ENCODE measurements around the gene IGF1R.

The IGF1R gene

DNA sequence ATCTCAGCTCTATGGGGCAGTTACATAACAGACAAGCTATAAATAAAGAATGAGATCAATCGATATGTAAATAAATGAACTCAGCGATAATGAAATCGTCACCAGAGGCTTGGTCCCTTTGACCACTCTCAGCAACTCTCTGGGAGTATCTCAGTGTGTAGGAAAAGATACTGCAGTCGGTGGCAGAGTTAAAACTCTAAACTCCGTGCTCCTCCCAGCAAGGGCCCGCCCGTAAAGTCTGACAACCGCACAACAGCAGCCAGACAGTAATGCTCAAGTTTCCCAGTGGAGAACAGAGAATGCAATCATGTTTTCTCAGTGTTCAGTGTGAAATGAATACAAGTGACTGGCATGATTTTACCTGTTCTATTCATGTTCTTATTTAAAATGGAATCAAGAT, 28.3 kb upstream of the IGF1R start:
- Histone ChIP-seq H3K9ac (ENCODE audit: low read length) (no peak overlapping the region), H3K4me1 (ENCODE audit: control insufficient read depth, insufficient read depth, low read length) (no peaks in the 10 kb centered on the region), H3K9me3 (ENCODE audit: control insufficient read depth, low read length) (no peaks in the 10 kb centered on the region), H3K36me3 (ENCODE audit: control insufficient read depth, insufficient read depth, low read length) (no peaks in the 10 kb centered on the region), H3K27me3 (ENCODE audit: control insufficient read depth, insufficient read depth, low read length) (peaks cover 15% of the 10 kb centered on the region), H3K4me3 (ENCODE audit: low read length) (no peak overlapping the region)

DNA sequence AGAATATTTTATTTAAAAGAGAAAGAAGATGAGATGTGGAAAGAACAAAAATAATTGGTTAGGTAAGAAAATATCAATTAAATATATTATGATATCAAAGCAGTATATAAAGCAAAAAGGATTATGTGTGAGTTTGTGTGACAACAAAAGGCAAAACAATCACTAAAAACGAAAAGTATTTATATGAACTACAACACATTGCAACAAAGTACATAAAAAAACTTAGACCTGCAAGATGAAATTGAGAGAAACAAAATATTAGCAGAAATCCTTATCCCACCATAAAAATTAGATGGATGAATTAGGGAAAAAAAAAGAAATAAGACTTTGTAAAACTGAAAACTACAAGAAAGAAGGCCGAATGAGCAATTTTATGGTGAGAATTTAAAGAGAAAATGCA, 27.3 kb upstream of the IGF1R start:
- Histone ChIP-seq H3K4me1 (ENCODE audit: control insufficient read depth, insufficient read depth, low read length) (no peaks in the 10 kb centered on the region), H3K9ac (ENCODE audit: low read length) (no peak overlapping the region), H3K36me3 (ENCODE audit: control insufficient read depth, insufficient read depth, low read length) (no peaks in the 10 kb centered on the region), H3K9me3 (ENCODE audit: control insufficient read depth, low read length) (no peaks in the 10 kb centered on the region), H3K4me3 (ENCODE audit: low read length) (no peak overlapping the region), H3K27me3 (ENCODE audit: control insufficient read depth, insufficient read depth, low read length) (peaks cover 15% of the 10 kb centered on the region)

DNA sequence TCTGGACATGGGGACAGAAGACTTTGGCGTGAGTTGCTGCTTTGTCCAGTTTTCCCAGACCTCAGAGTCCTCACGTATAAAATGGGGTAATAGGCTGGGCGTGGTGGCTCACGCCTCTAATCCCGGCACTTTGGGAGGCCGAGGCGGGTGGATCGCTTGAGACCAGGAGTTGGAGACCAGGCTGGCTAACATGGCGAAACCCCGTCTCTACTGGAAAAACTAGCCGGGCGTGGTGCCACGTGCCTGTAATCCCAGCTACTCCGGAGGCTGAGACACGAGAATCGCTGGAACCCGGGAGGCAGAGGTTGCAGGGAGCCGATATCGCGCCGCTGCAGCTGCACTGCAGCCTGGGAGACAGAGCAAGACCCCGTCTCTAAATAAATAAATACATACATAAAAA, 22.7 kb upstream of the IGF1R start:
- Histone ChIP-seq H3K27me3 (ENCODE audit: control insufficient read depth, insufficient read depth, low read length) (peaks cover 4% of the 10 kb centered on the region), H3K4me1 (ENCODE audit: control insufficient read depth, insufficient read depth, low read length) (no peaks in the 10 kb centered on the region), H3K4me3 (ENCODE audit: low read length) (no peak overlapping the region), H3K9ac (ENCODE audit: low read length) (no peak overlapping the region), H3K36me3 (ENCODE audit: control insufficient read depth, insufficient read depth, low read length) (no peaks in the 10 kb centered on the region), H3K9me3 (ENCODE audit: control insufficient read depth, low read length) (no peaks in the 10 kb centered on the region)

DNA sequence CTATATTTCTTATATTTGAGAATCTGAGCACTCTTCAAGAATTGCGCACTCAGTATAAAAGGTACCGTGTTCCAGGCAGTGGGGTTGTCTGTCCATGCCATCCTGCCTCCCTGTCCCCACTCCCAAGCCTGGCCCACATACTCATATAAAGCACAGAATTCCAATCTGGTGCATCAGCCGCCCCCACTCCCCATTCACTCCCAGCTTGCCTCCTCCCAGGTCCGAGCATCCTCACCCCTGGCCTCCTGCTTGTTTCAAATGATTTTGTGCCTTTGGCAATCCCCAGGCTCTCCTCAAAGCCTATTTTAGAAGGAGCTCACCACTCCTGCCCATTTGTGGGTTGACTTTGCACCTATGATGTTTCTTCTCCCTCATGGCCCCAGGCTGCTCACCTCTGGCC, 22.2 kb upstream of the IGF1R start:
- Histone ChIP-seq H3K9ac (ENCODE audit: low read length) (no peak overlapping the region), H3K27me3 (ENCODE audit: control insufficient read depth, insufficient read depth, low read length) (peaks cover 4% of the 10 kb centered on the region), H3K4me1 (ENCODE audit: control insufficient read depth, insufficient read depth, low read length) (no peaks in the 10 kb centered on the region), H3K9me3 (ENCODE audit: control insufficient read depth, low read length) (no peaks in the 10 kb centered on the region), H3K36me3 (ENCODE audit: control insufficient read depth, insufficient read depth, low read length) (no peaks in the 10 kb centered on the region), H3K4me3 (ENCODE audit: low read length) (no peak overlapping the region)

DNA sequence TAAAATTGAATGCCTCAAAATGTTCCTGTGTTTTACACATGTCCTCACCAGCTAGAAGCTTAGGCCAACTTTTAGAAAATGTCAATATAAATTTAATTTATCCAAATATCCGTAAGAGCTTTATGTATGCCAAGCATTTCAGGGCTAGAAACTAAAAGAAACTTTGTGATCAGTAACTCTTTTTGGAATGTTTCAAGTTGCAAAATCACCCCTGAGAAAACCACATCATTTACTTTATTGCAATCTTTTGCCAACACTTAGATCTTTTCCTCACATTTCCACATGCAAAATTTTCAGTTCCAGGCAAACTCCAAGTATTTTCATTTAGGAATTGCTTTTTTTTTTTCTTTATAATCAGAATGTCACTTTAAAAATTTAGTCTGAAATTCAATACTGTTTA, 20.1 kb upstream of the IGF1R start:
- H3K36me3 ChIP-seq (ENCODE audit: control insufficient read depth, insufficient read depth, low read length) = no peaks in the 10 kb centered on the region
- H3K4me3 ChIP-seq (ENCODE audit: low read length) = no peak overlapping the region
- no peaks in the 10 kb centered on the region for H3K4me1 ChIP-seq (ENCODE audit: control insufficient read depth, insufficient read depth, low read length)
- H3K27me3 ChIP-seq (ENCODE audit: control insufficient read depth, insufficient read depth, low read length) = no peaks in the 10 kb centered on the region
- H3K9ac ChIP-seq (ENCODE audit: low read length) = no peak overlapping the region
- H3K9me3 ChIP-seq (ENCODE audit: control insufficient read depth, low read length) = no peaks in the 10 kb centered on the region

DNA sequence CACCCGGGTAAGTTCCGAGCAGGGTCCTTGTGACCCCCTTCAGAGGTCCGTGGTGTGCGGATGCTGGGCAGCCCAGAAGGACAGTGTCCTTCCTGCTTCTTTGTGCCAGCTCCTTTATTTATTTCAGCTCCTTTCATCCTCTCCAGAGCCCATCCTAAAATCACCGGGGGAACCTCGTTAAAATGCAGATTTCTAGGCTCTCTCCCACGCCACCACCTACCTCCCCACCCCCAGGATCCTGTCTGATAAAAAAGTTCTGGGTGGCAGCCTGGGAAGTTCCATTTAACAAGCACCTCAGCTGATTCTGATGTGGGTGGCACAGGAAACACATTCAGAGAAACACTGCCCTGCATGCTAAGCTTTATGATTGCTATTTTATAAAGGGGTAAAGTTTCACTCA, 12.5 kb upstream of the IGF1R start:
- Histone ChIP-seq H3K9ac (ENCODE audit: low read length) (no peak overlapping the region), H3K27me3 (ENCODE audit: control insufficient read depth, insufficient read depth, low read length) (peaks cover 15% of the 10 kb centered on the region), H3K9me3 (ENCODE audit: control insufficient read depth, low read length) (no peaks in the 10 kb centered on the region), H3K4me1 (ENCODE audit: control insufficient read depth, insufficient read depth, low read length) (no peaks in the 10 kb centered on the region), H3K36me3 (ENCODE audit: control insufficient read depth, insufficient read depth, low read length) (no peaks in the 10 kb centered on the region), H3K4me3 (ENCODE audit: low read length) (no peak overlapping the region)

DNA sequence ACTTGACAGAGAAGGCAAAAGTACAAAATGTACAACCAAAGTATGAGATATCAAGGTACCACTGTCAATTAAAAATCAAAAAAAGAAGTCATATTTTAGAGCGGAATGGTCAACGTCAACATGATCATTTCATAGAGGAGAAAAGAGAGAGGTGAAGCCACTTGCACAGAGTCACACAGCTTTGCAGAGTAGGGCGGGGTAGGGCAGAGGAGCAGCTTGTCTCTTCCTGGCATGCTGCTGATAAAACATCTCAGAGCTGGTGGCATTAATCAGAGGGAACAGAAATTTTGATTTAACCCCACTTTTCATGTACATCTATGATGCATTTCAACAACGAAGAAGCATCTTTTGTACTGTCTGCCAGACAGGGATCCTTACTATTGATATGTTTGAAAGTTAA, 5.2 kb upstream of the IGF1R start:
- Histone ChIP-seq H3K27me3 (ENCODE audit: control insufficient read depth, insufficient read depth, low read length) (peaks cover 23% of the 10 kb centered on the region), H3K4me3 (ENCODE audit: low read length) (no peak overlapping the region), H3K9me3 (ENCODE audit: control insufficient read depth, low read length) (no peaks in the 10 kb centered on the region), H3K4me1 (ENCODE audit: control insufficient read depth, insufficient read depth, low read length) (no peaks in the 10 kb centered on the region), H3K36me3 (ENCODE audit: control insufficient read depth, insufficient read depth, low read length) (no peaks in the 10 kb centered on the region), H3K9ac (ENCODE audit: low read length) (no peak overlapping the region)

DNA sequence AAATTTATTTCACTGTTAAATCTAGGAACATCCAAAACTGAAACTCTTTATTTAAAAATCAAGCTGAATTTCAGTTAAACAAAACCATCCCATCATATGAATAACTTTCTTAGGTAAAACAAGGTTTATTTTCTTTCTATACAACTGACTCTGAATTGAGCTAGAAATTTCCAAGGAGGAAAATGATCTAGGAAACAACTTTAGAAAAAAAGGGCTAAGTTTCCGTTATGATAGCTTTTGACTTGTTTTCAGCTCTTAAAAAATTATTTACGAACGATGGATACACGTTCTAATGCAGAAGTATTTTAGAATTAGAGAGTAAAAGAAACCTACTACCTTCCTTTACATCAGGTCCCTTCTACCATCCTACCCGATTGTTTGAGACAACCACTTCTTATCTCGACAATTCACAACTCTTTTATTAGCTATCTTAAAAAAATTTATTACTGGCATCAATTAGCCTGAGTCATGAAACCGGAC, 1.8 kb upstream of the IGF1R start:
- no peak overlapping the region for H3K4me3 ChIP-seq (ENCODE audit: low read length)
- no peak overlapping the region for H3K9ac ChIP-seq (ENCODE audit: low read length)
- H3K9me3 ChIP-seq (ENCODE audit: control insufficient read depth, low read length) = no peaks in the 10 kb centered on the region
- peaks cover 38% of the 10 kb centered on the region for H3K27me3 ChIP-seq (ENCODE audit: control insufficient read depth, insufficient read depth, low read length)
- H3K4me1 ChIP-seq (ENCODE audit: control insufficient read depth, insufficient read depth, low read length) = peaks cover 5% of the 10 kb centered on the region
- H3K36me3 ChIP-seq (ENCODE audit: control insufficient read depth, insufficient read depth, low read length) = no peaks in the 10 kb centered on the region

DNA sequence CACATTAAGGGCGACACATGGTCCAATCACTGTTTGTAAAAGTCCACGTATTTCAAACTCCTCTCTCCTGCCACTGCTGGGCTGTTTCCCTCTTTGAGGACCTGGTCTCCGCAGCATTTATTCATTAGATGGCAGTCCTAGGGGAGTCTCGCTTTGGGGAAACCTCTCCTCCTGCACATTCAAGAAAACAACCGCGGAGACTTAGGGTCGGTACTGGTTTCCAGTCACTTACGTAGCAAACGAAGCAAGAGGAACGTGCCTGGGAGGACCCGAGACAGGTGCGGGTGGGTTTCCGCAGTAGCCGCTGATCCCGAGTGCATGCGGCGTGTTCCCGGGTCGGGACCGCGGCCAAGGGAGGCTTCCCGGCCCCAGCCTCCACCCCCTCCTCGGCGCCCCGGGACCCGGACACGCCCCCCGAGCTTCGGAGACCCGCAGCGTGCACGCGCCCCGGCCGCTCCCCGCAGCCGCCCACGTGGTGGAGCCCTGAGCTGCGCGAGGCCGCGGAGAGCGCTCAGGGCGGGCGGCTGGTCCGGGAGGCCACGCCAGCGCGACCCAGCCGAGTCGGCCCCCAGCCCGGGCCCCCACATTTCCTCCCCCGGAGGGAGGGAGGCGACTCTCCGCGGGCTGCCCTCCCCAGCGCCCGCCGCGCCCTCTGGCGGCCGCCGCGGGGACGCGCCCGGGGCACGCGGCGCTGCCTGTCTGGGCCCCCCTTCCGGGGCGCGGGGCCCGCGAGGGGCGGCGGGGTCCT, 1.1 kb upstream of the IGF1R start:
- Histone ChIP-seq H3K9ac (ENCODE audit: low read length) (peak overlapping the region; percentile 59), H3K27me3 (ENCODE audit: control insufficient read depth, insufficient read depth, low read length) (peaks cover 42% of the 10 kb centered on the region)

DNA sequence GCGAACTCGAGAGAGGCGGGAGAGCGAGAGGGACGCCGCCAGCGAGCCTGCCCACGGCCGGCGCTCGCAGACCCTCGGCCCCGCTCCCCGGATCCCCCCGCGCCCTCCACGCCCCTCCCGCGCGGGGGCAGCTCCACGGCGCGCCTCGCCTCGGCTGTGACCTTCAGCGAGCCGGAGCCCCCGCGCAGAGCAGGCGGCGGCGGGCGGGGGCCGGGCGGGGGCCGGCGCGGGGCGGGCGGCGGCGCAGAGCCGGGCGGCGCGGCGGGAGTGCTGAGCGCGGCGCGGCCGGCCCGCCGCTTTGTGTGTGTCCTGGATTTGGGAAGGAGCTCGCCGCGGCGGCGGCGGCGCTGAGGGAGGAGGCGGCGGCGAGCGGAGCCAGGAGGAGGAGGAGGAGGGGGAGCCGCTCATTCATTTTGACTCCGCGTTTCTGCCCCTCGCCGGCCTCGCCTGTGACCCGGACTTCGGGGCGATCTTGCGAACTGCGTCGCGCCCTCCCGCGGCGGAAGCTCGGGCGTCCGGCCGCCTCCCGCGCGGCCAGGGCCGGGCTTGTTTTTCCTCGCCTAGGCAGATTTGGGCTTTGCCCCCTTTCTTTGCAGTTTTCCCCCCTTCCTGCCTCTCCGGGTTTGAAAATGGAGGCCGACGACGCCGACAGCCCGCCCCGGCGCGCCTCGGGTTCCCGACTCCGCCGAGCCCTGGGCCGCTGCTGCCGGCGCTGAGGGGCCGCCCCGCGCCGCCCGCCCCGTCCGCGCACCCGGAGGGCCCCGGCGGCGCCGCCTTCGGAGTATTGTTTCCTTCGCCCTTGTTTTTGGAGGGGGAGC, 524 bp downstream of the IGF1R start:
- H3K9me3 ChIP-seq (ENCODE audit: control insufficient read depth, low read length) = no peaks in the 10 kb centered on the region
- H3K4me1 ChIP-seq (ENCODE audit: control insufficient read depth, insufficient read depth, low read length) = peaks cover 5% of the 10 kb centered on the region
- H3K36me3 ChIP-seq (ENCODE audit: control insufficient read depth, insufficient read depth, low read length) = no peaks in the 10 kb centered on the region
- peaks cover 38% of the 10 kb centered on the region for H3K27me3 ChIP-seq (ENCODE audit: control insufficient read depth, insufficient read depth, low read length)
- H3K4me3 ChIP-seq (ENCODE audit: low read length) = peak overlapping the region; percentile 73
- H3K9ac ChIP-seq (ENCODE audit: low read length) = peak overlapping the region; percentile 77

More for the DNA sequence above, 1.1 kb upstream of the IGF1R start:
- H3K4me1 ChIP-seq (ENCODE audit: control insufficient read depth, insufficient read depth, low read length) = peaks cover 5% of the 10 kb centered on the region
- H3K9me3 ChIP-seq (ENCODE audit: control insufficient read depth, low read length) = no peaks in the 10 kb centered on the region
- H3K36me3 ChIP-seq (ENCODE audit: control insufficient read depth, insufficient read depth, low read length) = no peaks in the 10 kb centered on the region
- H3K4me3 ChIP-seq (ENCODE audit: low read length) = no peak overlapping the region

DNA sequence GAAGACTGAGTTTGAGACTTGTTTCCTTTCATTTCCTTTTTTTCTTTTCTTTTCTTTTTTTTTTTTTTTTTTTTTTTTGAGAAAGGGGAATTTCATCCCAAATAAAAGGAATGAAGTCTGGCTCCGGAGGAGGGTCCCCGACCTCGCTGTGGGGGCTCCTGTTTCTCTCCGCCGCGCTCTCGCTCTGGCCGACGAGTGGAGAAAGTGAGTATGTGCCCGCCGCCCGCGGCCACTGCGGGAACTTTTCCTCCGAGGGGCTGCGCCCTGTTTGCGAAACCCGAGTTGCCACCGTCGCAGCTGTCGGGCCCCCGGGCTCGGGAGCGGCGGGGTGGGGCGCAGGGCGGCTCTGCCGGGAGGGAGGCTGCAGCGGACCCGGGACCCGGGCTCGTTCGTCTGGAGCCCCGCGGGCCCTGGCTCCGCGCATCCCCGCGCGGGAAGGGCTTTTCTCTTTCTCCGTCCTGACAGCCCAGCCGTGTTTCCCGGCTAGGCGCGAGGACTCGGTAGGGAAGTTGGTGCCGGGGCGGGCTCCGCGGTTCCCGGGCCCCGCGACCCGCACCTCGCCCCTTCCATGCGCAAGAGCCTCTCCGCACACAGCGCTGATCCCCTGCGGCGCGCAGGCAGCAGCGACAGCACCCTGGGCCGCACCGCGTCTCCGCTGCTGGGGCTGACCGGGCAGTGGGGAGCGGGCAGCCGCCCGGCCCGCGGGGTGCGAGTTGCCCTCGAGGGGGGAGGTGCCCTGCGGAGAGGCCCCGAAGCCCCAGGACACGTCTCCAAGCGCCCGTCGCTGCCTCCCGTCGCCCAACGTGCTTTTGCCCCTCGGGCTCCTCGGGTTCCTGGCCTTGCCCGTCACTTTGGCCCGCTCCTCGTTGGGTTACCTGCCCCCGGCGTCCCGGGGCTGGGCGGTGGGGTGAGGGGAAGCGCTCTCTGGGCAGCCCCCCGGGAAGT, 1.4 kb downstream of the IGF1R start:
- peaks cover 5% of the 10 kb centered on the region for H3K4me1 ChIP-seq (ENCODE audit: control insufficient read depth, insufficient read depth, low read length)
- H3K9ac ChIP-seq (ENCODE audit: low read length) = peak overlapping the region; percentile 77
- no peaks in the 10 kb centered on the region for H3K9me3 ChIP-seq (ENCODE audit: control insufficient read depth, low read length)
- H3K4me3 ChIP-seq (ENCODE audit: low read length) = peak overlapping the region; percentile 73
- H3K27me3 ChIP-seq (ENCODE audit: control insufficient read depth, insufficient read depth, low read length) = peaks cover 33% of the 10 kb centered on the region
- no peaks in the 10 kb centered on the region for H3K36me3 ChIP-seq (ENCODE audit: control insufficient read depth, insufficient read depth, low read length)
